Measurements from ENCODE around the gene ICE2. TPM values are rescaled to one million over a fixed set of nuclear protein-coding genes. Genes with fewer than 3 reads are reported as not detected.

Gene ICE2
- total and polyA plus RNA-seq, 2 donors: 30.1 to 37.4 TPM

Other genes with a start within 250 kb of the ICE2 start
- 299 TPM for gene ANXA2, start 81.2 kb downstream of the ICE2 start, total RNA-seq
- 623 TPM for gene ANXA2, start 81.2 kb downstream of the ICE2 start, polyA plus RNA-seq